Nephron progenitor cell (in vitro differentiated cells): ENCODE data around the gene WWOX.
"Not testable (repeated sequence)": the region's sequence is repeated elsewhere in the genome, so short reads cannot be mapped to it uniquely, and the experiment has no call there.

Source experiments
- DNase-seq: peaks from one replicate; pipeline ENCODE4 v3.0.0; 2021
- H3K27ac Mint-ChIP-seq: 2 replicates; pipeline ENCODE4 v1.8.0; 2021; ENCODE audit warnings: mild to moderate bottlenecking, moderate library complexity, mixed read lengths
- H3K27me3 Mint-ChIP-seq: 2 replicates; pipeline ENCODE4 v1.8.0; 2021; ENCODE audit warnings: mild to moderate bottlenecking, low read depth, mixed read lengths; ENCODE audit not compliant: poor library complexity
- H3K36me3 Mint-ChIP-seq: 2 replicates; pipeline ENCODE4 v1.8.0; 2021; ENCODE audit warnings: low read depth, mixed read lengths
- H3K4me1 Mint-ChIP-seq: 2 replicates; pipeline ENCODE4 v1.8.0; 2021; ENCODE audit warnings: mixed read lengths
- H3K4me3 Mint-ChIP-seq: 2 replicates; pipeline ENCODE4 v1.8.0; 2021; ENCODE audit warnings: mild to moderate bottlenecking, moderate library complexity, mixed read lengths
- H3K9me3 Mint-ChIP-seq: 2 replicates; pipeline ENCODE4 v1.8.0; 2021; ENCODE audit warnings: mild to moderate bottlenecking, moderate library complexity, mixed read lengths
- CTCF ChIP-seq: fragments of 200-600 bp; sonication (generic); IDR thresholded peaks from 2 replicates; pipeline ENCODE4 v1.5.0; 2021; ENCODE audit warnings: antibody characterized with exemption

The WWOX gene

GRCh38 chr16:78597809-78598570 lies 498.5 kb downstream of the WWOX start:
- Mint-ChIP-seq H3K27ac (no peak overlapping the region), H3K9me3 (no peaks in the 10 kb centered on the region), H3K36me3 (peaks cover 4% of the 10 kb centered on the region), H3K4me1 (peaks cover 37% of the 10 kb centered on the region), H3K4me3 (no peak overlapping the region), H3K27me3 (no peaks in the 10 kb centered on the region)
- TF ChIP-seq CTCF, result no peak
- no peak for DNase-seq

GRCh38 chr16:78599271-78599670 lies 499.8 kb downstream of the WWOX start:
- Mint-ChIP-seq H3K9me3 (no peaks in the 10 kb centered on the region), H3K36me3 (peaks cover 4% of the 10 kb centered on the region), H3K4me3 (no peak overlapping the region), H3K4me1 (peaks cover 25% of the 10 kb centered on the region), H3K27ac (no peak overlapping the region), H3K27me3 (no peaks in the 10 kb centered on the region)
- DNase-seq, result no peak
- no peak for TF ChIP-seq CTCF

- H3K9me3 Mint-ChIP-seq, H3K36me3 Mint-ChIP-seq, H3K27me3 Mint-ChIP-seq, DNase-seq, H3K27ac Mint-ChIP-seq, H3K4me3 Mint-ChIP-seq: not testable (repeated sequence)
- peaks cover 53% of the 10 kb centered on the region for H3K4me1 Mint-ChIP-seq
Observed at GRCh38 chr16:78604423-78605062, 505.1 kb downstream of the WWOX start.

GRCh38 chr16:78605548-78606101 lies 506.2 kb downstream of the WWOX start:
- Mint-ChIP-seq H3K4me1 (peaks cover 60% of the 10 kb centered on the region), H3K36me3 (no peaks in the 10 kb centered on the region), H3K9me3 (no peaks in the 10 kb centered on the region), H3K27me3 (peaks cover 8% of the 10 kb centered on the region), H3K4me3 (no peak overlapping the region), H3K27ac (no peak overlapping the region)
- DNase-seq, result no peak
- TF ChIP-seq CTCF, result no peak

- no peak for TF ChIP-seq CTCF
- Mint-ChIP-seq H3K27me3 (peaks cover 8% of the 10 kb centered on the region), H3K4me3 (no peak overlapping the region), H3K9me3 (no peaks in the 10 kb centered on the region), H3K36me3 (no peaks in the 10 kb centered on the region), H3K27ac (no peak overlapping the region), H3K4me1 (peaks cover 68% of the 10 kb centered on the region)
- DNase-seq, result no peak
Observed at GRCh38 chr16:78606545-78606944, 507.1 kb downstream of the WWOX start.

GRCh38 chr16:78607022-78607421 lies 507.6 kb downstream of the WWOX start:
- no peak for DNase-seq
- Mint-ChIP-seq H3K4me1 (peaks cover 73% of the 10 kb centered on the region), H3K36me3 (no peaks in the 10 kb centered on the region), H3K27ac (no peak overlapping the region), H3K9me3 (no peaks in the 10 kb centered on the region), H3K27me3 (peaks cover 8% of the 10 kb centered on the region), H3K4me3 (no peak overlapping the region)
- no peak for TF ChIP-seq CTCF
